ENCODE results near the gene TSGA10. TPM values are rescaled to one million over a fixed set of nuclear protein-coding genes. Genes with fewer than 3 reads are reported as not detected.

TSGA10 gene
- total RNA-seq, 4 donors from 2014 or later: 0.40 to 5.8 (median 1.5) TPM

- H3K27ac ChIP-seq: no peak overlapping the region
- in situ Hi-C loops (cut with MboI; ENCODE audit: low sequenced_read_pairs in 4 of 4): no loop called here
- no peak for TF ChIP-seq CTCF (IDR thresholded peaks at IDR 0.05 in 4 of 5, conservative IDR thresholded peaks at IDR 0.05 in 1 of 5)
- TF ChIP-seq POLR2A (IDR thresholded peaks at IDR 0.05): no peak
- no peak for ATAC-seq
- H3K36me3 ChIP-seq: no peaks in the 10 kb centered on the region
- no peaks in the 10 kb centered on the region for H3K9me3 ChIP-seq
- intact Hi-C loops (cut with DNase I; ENCODE audit: low total_unique reads): no loop called here
- no peaks in the 10 kb centered on the region for H3K27me3 ChIP-seq
- no peaks in the 10 kb centered on the region for H3K4me1 ChIP-seq
- H3K4me3 ChIP-seq: no peak overlapping the region
- no peak for DNase-seq
Measured at GRCh38 chr2:99112617-99113016, 42.1 kb downstream of the TSGA10 start.

GRCh38 chr2:99111945-99112344 lies 42.8 kb downstream of the TSGA10 start:
- intact Hi-C loops (cut with DNase I; ENCODE audit: low total_unique reads): no loop called here
- in situ Hi-C loops (cut with MboI; ENCODE audit: low sequenced_read_pairs in 4 of 4): no loop called here
- DNase-seq: no peak
- H3K4me1 ChIP-seq: no peaks in the 10 kb centered on the region
- TF ChIP-seq CTCF (IDR thresholded peaks at IDR 0.05 in 4 of 5, conservative IDR thresholded peaks at IDR 0.05 in 1 of 5) (no peak), POLR2A (IDR thresholded peaks at IDR 0.05) (no peak)
- H3K27me3 ChIP-seq: no peaks in the 10 kb centered on the region
- no peak overlapping the region for H3K27ac ChIP-seq
- no peak for ATAC-seq
- no peaks in the 10 kb centered on the region for H3K36me3 ChIP-seq
- H3K9me3 ChIP-seq: no peaks in the 10 kb centered on the region
- H3K4me3 ChIP-seq: no peak overlapping the region

- no peak overlapping the region for H3K27ac ChIP-seq
- H3K36me3 ChIP-seq: no peaks in the 10 kb centered on the region
- DNase-seq (no peak), ATAC-seq (no peak)
- no peaks in the 10 kb centered on the region for H3K9me3 ChIP-seq
- no peaks in the 10 kb centered on the region for H3K27me3 ChIP-seq
- TF ChIP-seq CTCF (IDR thresholded peaks at IDR 0.05 in 4 of 5, conservative IDR thresholded peaks at IDR 0.05 in 1 of 5) (no peak), POLR2A (IDR thresholded peaks at IDR 0.05) (no peak)
- in situ Hi-C loops (cut with MboI; ENCODE audit: low sequenced_read_pairs in 4 of 4) (no loop called here), intact Hi-C loops (cut with DNase I; ENCODE audit: low total_unique reads) (no loop called here)
- H3K4me1 ChIP-seq: no peaks in the 10 kb centered on the region
- H3K4me3 ChIP-seq: no peak overlapping the region
Measured at GRCh38 chr2:99111236-99111635, 43.5 kb downstream of the TSGA10 start.

- Histone ChIP-seq H3K4me3 (no peak overlapping the region), H3K9me3 (no peaks in the 10 kb centered on the region), H3K27me3 (no peaks in the 10 kb centered on the region), H3K27ac (no peak overlapping the region), H3K4me1 (no peaks in the 10 kb centered on the region), H3K36me3 (no peaks in the 10 kb centered on the region)
- DNase-seq: no peak
- no peak for ATAC-seq
- in situ Hi-C loops (cut with MboI; ENCODE audit: low sequenced_read_pairs in 4 of 4): no loop called here
- intact Hi-C loops (cut with DNase I; ENCODE audit: low total_unique reads): no loop called here
- TF ChIP-seq POLR2A (IDR thresholded peaks at IDR 0.05) (no peak), CTCF (IDR thresholded peaks at IDR 0.05 in 4 of 5, conservative IDR thresholded peaks at IDR 0.05 in 1 of 5) (no peak)
Measured at GRCh38 chr2:99106913-99107312, 47.8 kb downstream of the TSGA10 start.

GRCh38 chr2:99104006-99104405 lies 50.7 kb downstream of the TSGA10 start:
- TF ChIP-seq CTCF (IDR thresholded peaks at IDR 0.05 in 4 of 5, conservative IDR thresholded peaks at IDR 0.05 in 1 of 5) (no peak), POLR2A (IDR thresholded peaks at IDR 0.05) (no peak)
- DNase-seq (no peak), ATAC-seq (no peak)
- no peaks in the 10 kb centered on the region for H3K9me3 ChIP-seq
- in situ Hi-C loops (cut with MboI; ENCODE audit: low sequenced_read_pairs in 4 of 4): no loop called here
- H3K36me3 ChIP-seq: no peaks in the 10 kb centered on the region
- H3K4me1 ChIP-seq: no peaks in the 10 kb centered on the region
- H3K27me3 ChIP-seq: no peaks in the 10 kb centered on the region
- no peak overlapping the region for H3K4me3 ChIP-seq
- H3K27ac ChIP-seq: no peak overlapping the region
- intact Hi-C loops (cut with DNase I; ENCODE audit: low total_unique reads): no loop called here

All from gastrocnemius medialis (tissue), 4 donors.